GM19328 (cell line): ENCODE measurements around the gene PRRT1.
"Not testable (repeated sequence)": the region's sequence is repeated elsewhere in the genome, so short reads cannot be mapped to it uniquely, and the experiment has no call there.

ENCODE experiments used
- ATAC-seq: cut with Tn5 transposase; IDR thresholded peaks from one replicate; pipeline ENCODE4 v1.9.1; 2021; ENCODE audit warnings: mild to moderate bottlenecking, moderate library complexity; ENCODE audit not compliant: unreplicated experiment

The PRRT1 gene

GRCh38 chr6:32152769-32153563 lies 1.2 kb upstream of the PRRT1 start:
- ATAC-seq, result no peak

DNA sequence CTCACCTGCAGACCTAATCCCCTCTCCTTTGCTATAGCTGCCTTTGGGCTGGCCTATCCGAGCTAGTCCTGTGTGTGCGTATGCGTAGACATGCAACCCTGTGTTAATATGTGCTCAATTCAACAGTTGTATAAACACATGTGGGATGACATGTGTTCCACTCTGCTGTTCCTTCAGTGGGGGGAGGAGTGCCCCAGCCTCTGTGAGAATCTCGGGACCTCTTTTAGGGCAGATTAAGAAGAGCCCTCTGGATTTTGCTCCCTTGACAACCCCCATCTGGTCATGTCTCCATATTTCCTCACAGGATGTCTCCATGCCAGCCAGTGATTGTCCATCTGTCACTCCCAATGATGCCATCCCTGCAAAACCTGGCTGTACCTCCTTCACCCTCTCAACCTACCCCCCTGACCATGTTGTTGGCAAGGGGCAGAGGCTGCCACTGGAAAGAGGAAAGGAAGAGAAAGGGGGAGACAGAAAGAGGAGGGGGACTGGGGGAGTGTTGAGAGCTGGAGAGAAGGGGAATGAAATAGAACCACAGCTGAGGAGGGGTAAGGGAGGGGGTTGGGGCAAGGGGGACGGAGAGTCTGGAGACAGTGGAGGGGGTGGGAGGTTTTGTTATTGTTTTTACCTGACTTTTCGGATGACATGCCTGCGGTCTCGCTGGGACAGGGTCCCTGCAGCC lies 417 bp downstream of the PRRT1 start:
- ATAC-seq, result no peak

DNA sequence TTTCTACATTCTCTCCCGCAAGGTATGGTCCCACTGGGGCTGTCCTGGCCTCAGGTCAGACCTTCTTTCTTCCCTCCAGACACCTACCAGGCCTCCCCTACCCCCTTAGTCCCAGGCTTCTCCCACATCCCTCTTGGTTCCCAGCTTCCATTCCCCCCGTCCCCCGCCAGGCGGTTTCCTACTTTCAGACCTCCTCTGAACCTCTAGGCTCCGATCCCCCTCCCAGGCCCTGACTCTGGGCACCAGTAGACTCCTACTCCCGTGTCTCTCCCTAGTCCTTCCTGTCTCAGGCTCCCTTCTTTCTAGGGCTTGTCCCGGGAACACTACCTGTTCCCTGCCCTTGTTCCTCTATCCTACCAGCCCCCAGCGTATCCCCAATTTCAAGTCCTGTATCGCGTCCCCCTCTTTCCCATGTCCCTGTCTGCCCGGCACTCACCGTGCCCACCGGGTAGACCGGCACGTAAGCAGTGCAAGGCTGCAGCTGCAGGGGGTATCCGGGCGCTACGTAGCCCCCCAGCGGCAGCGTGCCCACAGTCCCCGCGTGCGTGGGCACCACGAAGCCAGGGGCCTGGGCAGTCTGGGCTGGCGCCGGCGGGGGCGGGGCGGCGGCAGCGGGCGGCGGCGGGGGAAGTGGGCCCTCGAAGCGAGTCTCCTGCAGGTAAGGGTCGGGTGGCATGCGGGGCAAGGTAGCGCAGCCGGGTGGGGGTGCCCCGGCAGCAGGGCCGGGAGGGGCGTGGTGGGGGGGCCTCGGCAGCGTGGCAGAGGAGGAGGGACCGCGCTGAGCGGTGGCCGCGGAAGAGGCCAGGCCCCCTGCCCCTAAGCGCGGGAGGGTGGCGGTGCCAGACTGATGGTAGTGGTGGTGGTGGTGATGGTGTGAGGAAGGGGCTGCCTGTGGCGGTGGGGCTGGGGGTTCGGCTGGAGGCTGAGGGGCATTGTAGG lies 1.5 kb downstream of the PRRT1 start:
- no peak for ATAC-seq

DNA sequence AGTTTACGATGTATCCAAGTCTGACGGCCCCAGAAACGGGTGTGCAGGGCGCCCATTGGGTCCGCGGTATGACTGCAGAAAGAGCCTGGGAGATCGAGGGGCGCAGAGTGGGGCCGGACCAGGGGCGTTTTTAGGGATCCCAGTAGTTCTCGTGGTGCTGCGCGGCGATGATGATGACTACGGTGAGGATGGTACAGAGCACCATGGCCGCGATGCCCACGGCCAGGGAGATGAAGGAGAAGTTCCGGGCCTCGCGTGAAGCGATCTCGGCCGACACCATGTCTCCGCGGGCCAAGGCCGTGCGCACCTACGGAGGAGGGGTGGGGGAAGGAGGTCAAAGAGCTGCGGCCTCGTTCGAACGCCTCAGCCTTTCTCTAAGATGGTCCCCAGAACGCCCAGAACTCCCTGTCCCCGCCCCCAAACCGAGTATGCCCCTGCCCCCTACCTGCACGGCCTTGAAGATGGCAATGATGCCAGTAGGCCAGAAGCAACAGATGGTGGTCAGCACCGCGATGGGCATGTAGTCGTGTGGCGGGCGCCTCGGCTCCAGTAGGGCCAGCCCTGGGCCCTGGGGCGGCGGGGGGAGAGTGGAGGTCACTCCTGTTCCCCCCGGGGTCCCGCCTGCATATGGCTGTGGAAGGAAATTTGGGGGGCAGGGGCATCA lies 2.5 kb downstream of the PRRT1 start:
- no peak for ATAC-seq

DNA sequence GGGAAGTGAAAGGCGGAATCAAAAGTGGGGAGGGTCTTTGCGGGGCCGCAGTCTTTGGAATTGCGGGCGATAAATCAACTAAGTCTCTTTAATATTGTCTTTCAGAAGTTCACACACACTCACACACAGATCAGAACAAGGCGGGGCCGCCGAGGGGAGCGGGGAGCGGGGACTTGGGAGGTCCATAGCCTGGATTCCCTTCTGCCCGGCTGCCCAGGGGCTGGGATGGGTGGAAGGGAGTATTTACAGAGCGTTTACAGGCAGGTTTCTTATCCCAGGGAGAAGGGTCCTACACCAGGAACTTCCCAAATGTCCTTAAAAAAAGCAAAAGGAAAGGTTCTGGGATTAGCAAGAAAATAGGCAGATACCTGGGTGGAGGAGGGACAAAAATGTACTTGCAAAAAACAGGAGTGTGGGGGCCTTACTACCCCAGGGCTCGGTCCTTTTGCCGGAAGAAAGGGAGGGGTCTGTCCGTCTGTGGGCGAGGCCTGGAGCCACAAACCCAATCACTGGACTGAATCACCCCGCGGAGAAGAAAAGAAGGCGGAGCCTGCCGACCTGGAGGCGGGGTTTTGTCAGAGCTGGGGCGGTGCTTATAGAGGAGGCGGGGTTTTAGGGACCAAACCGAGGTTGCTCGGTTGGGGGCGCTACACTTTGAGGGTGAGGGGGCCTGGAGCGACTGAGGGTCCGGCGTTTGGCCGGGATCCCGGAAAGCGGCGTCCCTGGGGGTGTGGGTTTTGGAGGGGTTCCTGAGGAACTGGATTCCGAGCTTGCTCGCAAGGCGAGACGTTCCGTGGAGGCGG lies 3.2 kb downstream of the PRRT1 start:
- no peak for ATAC-seq

GRCh38 chr6:32147401-32148132 lies 4.2 kb downstream of the PRRT1 start:
- no peak for ATAC-seq

DNA sequence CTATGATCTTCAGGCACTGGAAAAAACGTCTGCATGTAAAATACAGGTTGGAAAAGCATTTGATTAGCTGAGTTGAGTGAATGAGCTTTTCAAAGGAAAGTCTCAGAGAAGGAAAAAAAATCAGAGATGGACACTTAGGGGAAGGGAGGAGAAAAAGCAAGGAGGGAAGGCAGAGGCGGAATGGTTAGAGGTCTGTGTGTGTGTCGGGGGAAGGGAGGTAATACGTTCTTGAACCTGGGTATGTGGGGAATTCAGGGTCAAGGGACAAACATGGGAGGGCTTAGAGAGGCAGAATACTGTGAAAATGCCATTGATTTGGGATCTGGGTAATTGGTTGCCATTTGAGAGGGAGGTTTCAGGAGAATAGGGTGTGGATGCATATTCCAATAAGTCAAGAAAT lies 5.1 kb downstream of the PRRT1 start:
- no peak for ATAC-seq

- ATAC-seq, result no peak
Measured at GRCh38 chr6:32146287-32146686, 5.5 kb downstream of the PRRT1 start.

- not testable (repeated sequence) for ATAC-seq
Measured at GRCh38 chr6:32144238-32144637, 7.5 kb downstream of the PRRT1 start.

- ATAC-seq, result no peak
Measured at GRCh38 chr6:32140420-32141046, 11.2 kb downstream of the PRRT1 start.

GRCh38 chr6:32139590-32139989 lies 12.1 kb downstream of the PRRT1 start:
- no peak for ATAC-seq

GRCh38 chr6:32137454-32137853 lies 14.3 kb downstream of the PRRT1 start:
- ATAC-seq, result no peak

DNA sequence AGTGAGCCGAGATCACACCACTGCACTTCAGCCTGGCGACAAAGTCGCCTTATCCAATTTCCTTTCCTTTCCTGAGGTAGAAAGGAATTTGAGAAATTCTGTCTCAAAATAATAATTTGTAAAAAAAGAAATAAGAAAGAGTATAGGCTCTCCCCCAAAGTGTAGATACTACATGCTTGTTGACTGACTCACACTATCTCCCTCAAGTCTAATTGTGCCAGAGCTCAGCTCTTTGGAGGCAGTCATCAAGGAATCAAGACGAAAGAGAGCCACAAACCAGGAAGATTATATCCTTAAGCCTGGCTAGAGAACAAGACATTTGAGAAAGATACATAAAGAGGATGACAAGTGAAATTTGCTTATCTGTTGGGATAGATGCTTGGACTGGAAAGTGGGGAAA lies 18.0 kb downstream of the PRRT1 start:
- ATAC-seq, result no peak

GRCh38 chr6:32132110-32132509 lies 19.6 kb downstream of the PRRT1 start:
- no peak for ATAC-seq

DNA sequence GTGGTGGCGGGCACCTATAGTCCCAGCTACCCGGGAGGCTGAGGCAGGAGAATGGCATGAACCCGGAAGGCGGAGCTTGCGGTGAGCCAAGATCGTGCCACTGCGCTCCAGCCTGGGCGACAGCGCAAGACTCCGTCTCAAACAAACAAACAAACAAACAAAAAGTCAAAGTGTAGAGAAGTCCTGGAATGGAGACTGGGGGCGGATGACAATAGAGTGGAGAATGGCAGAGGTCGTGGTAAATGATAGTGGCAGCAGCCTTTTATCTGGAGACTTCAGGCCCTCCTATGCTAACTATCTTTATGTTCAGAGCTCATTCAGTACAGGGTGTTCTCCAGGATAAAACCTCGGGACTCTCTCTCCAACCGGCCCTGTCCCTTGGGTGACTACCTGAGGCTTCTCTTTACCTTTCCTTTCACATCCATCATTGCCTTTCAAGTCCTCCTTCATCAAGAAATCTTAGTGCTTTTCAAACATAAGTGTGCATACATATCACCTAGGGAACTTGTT lies 20.2 kb downstream of the PRRT1 start:
- ATAC-seq, result no peak

- no peak for ATAC-seq
Measured at GRCh38 chr6:32129297-32130088, 22.2 kb downstream of the PRRT1 start.

DNA sequence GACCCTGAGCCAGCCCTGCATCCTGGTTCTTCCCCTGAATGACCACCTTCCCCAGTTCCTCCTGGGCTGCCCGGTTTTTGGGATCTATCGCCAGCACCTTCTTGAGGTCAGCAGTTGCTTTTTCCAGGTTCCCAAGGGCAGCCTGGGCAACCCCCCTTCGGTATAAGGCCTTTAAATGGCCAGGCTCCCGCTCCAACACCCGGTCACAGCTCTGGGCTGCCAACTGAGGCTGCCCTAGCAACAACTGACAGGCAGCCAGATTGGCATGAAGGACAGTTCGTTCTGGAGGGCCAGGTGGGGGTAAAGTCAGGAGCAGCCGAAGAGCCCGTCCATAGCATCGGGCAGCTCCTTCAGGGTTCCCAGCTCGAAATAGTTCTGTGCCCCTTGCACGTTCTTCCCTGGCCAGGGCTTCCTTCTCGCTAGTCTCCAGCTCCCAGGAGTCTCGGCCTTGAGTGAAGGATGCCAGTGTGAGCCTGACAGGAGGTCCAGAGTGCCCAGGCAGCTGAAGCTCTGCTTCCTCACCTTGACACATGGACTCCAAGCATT lies 22.9 kb downstream of the PRRT1 start:
- no peak for ATAC-seq
